HepG2 (cell line): ENCODE data around the gene C1QTNF9. TPM values are rescaled to one million over a fixed set of nuclear protein-coding genes. Genes with fewer than 3 reads are reported as not detected.

Experiments
- ATAC-seq: fragments of 200-7000 bp; cut with Tn5 transposase; 3 replicates; pipeline ENCODE4 v1.9.1; 2020; ENCODE audit warnings: mild to moderate bottlenecking, moderate library complexity
- BruUV-seq: library from RNA; stranded (reverse); fragments of 400-500 nt; replicated peaks from 2 replicates; lab custom pipeline; 2021; lab: Mats Ljungman, UMichigan
- CTCF ChIA-PET: fragments of 300-600 bp; formaldehyde crosslinking; extraction: SDS; loops from one replicate; lab custom pipeline; 2021; ENCODE audit warnings: low total read pairs, inconsistent platforms, low intra/inter-chr PET ratio; lab: Yijun Ruan, JAX
- POLR2A ChIA-PET: fragments of 350-600 bp; sonication (Branson Sonifier 250); formaldehyde crosslinking; loops from one replicate; lab custom pipeline; 2020; ENCODE audit warnings: antibody characterized with exemption, inconsistent platforms; lab: Yijun Ruan, JAX
- DNase-seq: peaks from one replicate; pipeline ENCODE4 v3.0.0-alpha.2; 2015; ENCODE audit warnings: low spot score
- FAIRE-seq: peaks from 3 replicates; lab custom pipeline; 2011; peaks lifted over from hg19 to GRCh38; lab: Jason Lieb, UNC
- H2AFZ ChIP-seq: one replicate; pipeline ENCODE4 v1.6.1; 2011; ENCODE audit warnings: low read length, inconsistent platforms
- H3K27ac ChIP-seq: fragments of 300-600 bp; 3 replicates; pipeline ENCODE4 v1.8.0; 2011; ENCODE audit warnings: mixed run types, mild to moderate bottlenecking, mixed read lengths, low read length, inconsistent platforms; ENCODE audit not compliant: insufficient read depth; ENCODE audit errors: extremely low read length
- H3K27me3 ChIP-seq, 2 experiments: fragments of 200-600 bp in 1 of 2; 2 replicates in 1 of 2; 3 replicates in 1 of 2; pipeline versions ENCODE4 v1.6.0 to v1.8.0; 2011; ENCODE audit warnings: low read length in 2 of 2, mild to moderate bottlenecking in 2 of 2, moderate library complexity in 2 of 2, inconsistent platforms in 1 of 2; ENCODE audit not compliant: insufficient read depth in 2 of 2, control insufficient read depth in 1 of 2
- H3K36me3 ChIP-seq, 2 experiments: fragments of 200-600 bp in 1 of 2; replicated peaks in 1 of 2; 2 replicates in 1 of 2; 3 replicates in 1 of 2; pipeline versions ENCODE4 v1.5.1 to v1.8.0; 2011; ENCODE audit warnings: low read length in 2 of 2, inconsistent platforms in 1 of 2; ENCODE audit not compliant: insufficient read depth in 2 of 2, control insufficient read depth in 1 of 2
- H3K4me1 ChIP-seq: 2 replicates; pipeline ENCODE4 v1.5.1; 2012; ENCODE audit warnings: low read length, inconsistent platforms; ENCODE audit not compliant: insufficient read depth
- H3K4me2 ChIP-seq: 2 replicates; pipeline ENCODE4 v1.6.0; 2011; ENCODE audit warnings: low read depth, low read length, inconsistent platforms
- H3K4me3 ChIP-seq, 3 experiments: fragments of 200-600 bp in 1 of 3; sonication (generic), shearing (Covaris generic) in 1 of 3; replicated peaks in 1 of 3; 2 replicates each; pipeline ENCODE4 v1.5.1; 2011 to 2016; ENCODE audit warnings: low read length in 3 of 3, inconsistent platforms in 2 of 3, low read depth in 2 of 3, mild to moderate bottlenecking in 2 of 3, control low read depth in 1 of 3, mixed read lengths in 1 of 3; ENCODE audit not compliant: insufficient read depth in 1 of 3
- H3K79me2 ChIP-seq: one replicate; pipeline ENCODE4 v1.6.1; 2011; ENCODE audit warnings: low read length, inconsistent platforms; ENCODE audit not compliant: insufficient read depth
- H3K9ac ChIP-seq: 2 replicates; pipeline ENCODE4 v1.6.0; 2011; ENCODE audit warnings: mild to moderate bottlenecking, low read depth, low read length, inconsistent platforms; ENCODE audit not compliant: insufficient read depth
- H3K9me3 ChIP-seq: 2 replicates; pipeline ENCODE4 v1.5.1; 2012; ENCODE audit warnings: mild to moderate bottlenecking, low read length
- H4K20me1 ChIP-seq: 2 replicates; pipeline ENCODE4 v1.6.0; 2011; ENCODE audit warnings: inconsistent platforms, mild to moderate bottlenecking, low read length, moderate library complexity; ENCODE audit not compliant: insufficient read depth
- NFKB2 ChIP-seq: sonication (generic); formaldehyde crosslinking; IDR thresholded peaks from 2 replicates; pipeline ENCODE4 v1.4.0; 2020; ENCODE audit warnings: missing genetic modification reagents, borderline replicate concordance
- POLR2AphosphoS5 ChIP-seq: IDR thresholded peaks from 2 replicates; pipeline ENCODE4 v1.6.1; 2012; ENCODE audit warnings: low read depth, low read length
- PRPF4 ChIP-seq: fragments of 200-400 bp; formaldehyde crosslinking; IDR thresholded peaks from 2 replicates; pipeline ENCODE4 v1.6.1; 2016; ENCODE audit warnings: low read length, low read depth; ENCODE audit not compliant: poor library complexity, severe bottlenecking
- ZNF383 ChIP-seq: sonication (generic); formaldehyde crosslinking; IDR thresholded peaks from 2 replicates; pipeline ENCODE4 v1.4.0; 2020; ENCODE audit warnings: missing genetic modification reagents, mild to moderate bottlenecking, borderline replicate concordance
- ZSCAN22 ChIP-seq: sonication (generic); formaldehyde crosslinking; IDR thresholded peaks from 2 replicates; pipeline ENCODE4 v1.4.0; 2020; ENCODE audit warnings: mild to moderate bottlenecking, missing genetic modification reagents
- ZSCAN9 ChIP-seq: IDR thresholded peaks from 2 replicates; pipeline ENCODE4 v1.6.1; 2016; ENCODE audit warnings: borderline replicate concordance
- WGBS: methylation state at CpG from one replicate; pipeline ENCODE4 v1.1.6; 2017; ENCODE audit warnings: low lambda C conversion rate; 5-methylcytosine and 5-hydroxymethylcytosine counted together
- in situ Hi-C: cut with HindIII; loops from 2 replicates; pipeline ENCODE4 v1.10.0; 2017; ENCODE audit warnings: low pct_unique_long_range_greater_than_20kb; ENCODE audit not compliant: extremely low pct_ligation_motif_present
- intact Hi-C: fragments of 100-400 bp; cut with micrococcal nuclease; formaldehyde crosslinking; loops from one replicate; pipeline ENCODE4 v1.10.0; 2022; ENCODE audit not compliant: unreplicated experiment
- polyA plus RNA-seq, 8 experiments: library from polyadenylated mRNA; depleted of rRNA in 3 of 8; stranded (reverse) in 7 of 8; unstranded in 1 of 8; fragments of >200 nt; fragmentation: Illumina TruSeq in 4 of 8; extraction: Trizol in 4 of 8; gene quantifications; 2 replicates each; pipeline versions ENCODE4 v1.2.1 to v1.2.3, GENCODE V29; 2011 to 2016; ENCODE audit warnings: low read depth in 4 of 8, missing spikeins in 1 of 8, mixed read lengths in 1 of 8; ENCODE audit not compliant: insufficient read depth in 1 of 8
- total RNA-seq, 5 experiments: library from RNA; depleted of rRNA; stranded (reverse); fragments of >200 nt; fragmentation: Illumina TruSeq; extraction: Trizol; gene quantifications; 2 replicates each; pipeline ENCODE4 v1.2.3, GENCODE V29; 2016; ENCODE audit warnings: low read depth in 1 of 5
- TF ChIP-seq, protein P1 (sequence below): sonication (generic); formaldehyde crosslinking; IDR thresholded peaks from 2 replicates; pipeline ENCODE4 v1.5.1; 2020; ENCODE audit warnings: missing genetic modification reagents, mild to moderate bottlenecking, borderline replicate concordance
- TF ChIP-seq, protein P2 (sequence below): sonication (generic); formaldehyde crosslinking; IDR thresholded peaks from 2 replicates; pipeline ENCODE4 v1.5.1; 2020; ENCODE audit warnings: missing genetic modification reagents, mild to moderate bottlenecking, borderline replicate concordance
- TF ChIP-seq, protein P3 (sequence below): sonication (generic); formaldehyde crosslinking; IDR thresholded peaks from 2 replicates; pipeline ENCODE4 v1.4.0; 2020; ENCODE audit warnings: missing genetic modification reagents

C1QTNF9 gene
- total and polyA plus RNA-seq, 2 of the 13 experiments (the other 11 are each of a cell fraction or from before 2014, with no cell fraction given) = not detected

DNA sequence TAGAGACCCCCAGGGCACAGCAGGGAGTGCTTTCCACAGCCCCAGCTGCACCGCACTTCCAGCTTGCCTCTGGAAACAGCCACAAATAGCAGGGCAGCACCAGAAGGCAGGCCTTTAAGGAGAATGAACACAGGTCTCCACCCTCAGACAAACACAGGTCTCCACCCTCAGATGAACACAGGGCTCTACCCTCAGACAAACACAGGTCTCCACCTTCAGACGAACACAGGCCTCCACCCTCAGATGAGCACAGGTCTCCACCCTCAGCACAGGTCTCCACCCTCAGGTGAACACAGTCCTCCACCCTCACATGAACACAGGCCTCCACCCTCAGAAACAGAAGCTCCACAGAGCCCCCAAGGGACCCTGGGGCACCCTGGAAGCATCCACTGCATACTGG lies 51.7 kb downstream of the C1QTNF9 start:
- POLR2A ChIA-PET = no interaction called here
- no peak for DNase-seq

DNA sequence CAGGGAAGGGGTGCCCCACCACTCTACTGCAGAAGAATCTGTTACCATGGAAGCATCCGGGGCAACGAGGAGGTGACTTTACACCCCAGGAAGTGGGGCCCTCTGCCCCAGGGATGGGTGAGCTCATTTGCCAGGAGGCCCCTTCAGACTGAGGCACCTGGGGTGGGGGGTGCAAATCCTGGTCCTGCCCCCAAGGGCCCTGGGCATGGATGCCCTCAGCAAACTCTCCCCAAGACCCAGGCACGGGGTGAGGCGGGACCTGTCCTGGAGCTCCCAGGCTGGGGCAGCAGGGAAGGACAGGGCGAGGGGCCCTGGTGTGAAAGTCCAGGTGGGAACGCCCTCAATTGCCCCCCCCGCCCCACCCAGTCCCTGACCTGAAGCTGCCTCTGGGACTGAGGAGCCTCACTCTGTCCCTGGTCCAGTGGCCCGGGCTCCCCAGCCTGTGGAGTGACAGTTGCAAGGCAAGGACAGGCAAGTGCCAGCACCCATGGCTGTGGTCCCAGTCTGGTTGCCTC lies 52.5 kb downstream of the C1QTNF9 start:
- intact Hi-C loops = no loop called here
- in situ Hi-C loops = no loop called here
- no peak overlapping the region for H3K27ac ChIP-seq
- no peak overlapping the region for H2AFZ ChIP-seq
- no TSS peak for BruUV-seq
- no peak for DNase-seq
- POLR2A ChIA-PET = no interaction called here
- no peaks in the 10 kb centered on the region for H4K20me1 ChIP-seq
- no peak for FAIRE-seq
- H3K36me3 ChIP-seq = no peaks in the 10 kb centered on the region
- no peak overlapping the region for H3K9ac ChIP-seq
- no peaks in the 10 kb centered on the region for H3K4me1 ChIP-seq
- WGBS = no CpG with 5 or more reads among the region's 8 CpGs
- ATAC-seq = no peak
- no peaks in the 10 kb centered on the region for H3K79me2 ChIP-seq
- no peak overlapping the region for H3K4me3 ChIP-seq
- peaks cover 0 to 7% of the 10 kb centered on the region in 2 experiments; a peak in 1 of 5 replicates for H3K27me3 ChIP-seq
- no peaks in the 10 kb centered on the region for H3K9me3 ChIP-seq
- CTCF ChIA-PET = no interaction called here
- TF ChIP-seq PRPF4 (no peak), ZNF383 (no peak), NFKB2 (no peak), POLR2AphosphoS5 (no peak)
- TF ChIP-seq, protein P1, sequence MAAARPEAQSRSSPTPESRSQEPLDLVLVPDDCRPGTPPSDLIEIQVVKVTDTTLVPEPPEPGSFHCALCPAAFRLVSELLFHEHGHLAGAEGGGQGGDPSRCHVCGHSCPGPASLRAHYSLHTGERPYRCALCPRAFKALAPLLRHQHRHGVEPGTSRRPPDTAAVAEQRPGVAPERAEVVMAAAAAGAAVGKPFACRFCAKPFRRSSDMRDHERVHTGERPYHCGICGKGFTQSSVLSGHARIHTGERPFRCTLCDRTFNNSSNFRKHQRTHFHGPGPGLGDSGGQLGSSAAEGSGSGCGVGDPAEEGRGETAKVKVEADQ (CRISPR knock-in tag) = no peak
- TF ChIP-seq, protein P2, sequence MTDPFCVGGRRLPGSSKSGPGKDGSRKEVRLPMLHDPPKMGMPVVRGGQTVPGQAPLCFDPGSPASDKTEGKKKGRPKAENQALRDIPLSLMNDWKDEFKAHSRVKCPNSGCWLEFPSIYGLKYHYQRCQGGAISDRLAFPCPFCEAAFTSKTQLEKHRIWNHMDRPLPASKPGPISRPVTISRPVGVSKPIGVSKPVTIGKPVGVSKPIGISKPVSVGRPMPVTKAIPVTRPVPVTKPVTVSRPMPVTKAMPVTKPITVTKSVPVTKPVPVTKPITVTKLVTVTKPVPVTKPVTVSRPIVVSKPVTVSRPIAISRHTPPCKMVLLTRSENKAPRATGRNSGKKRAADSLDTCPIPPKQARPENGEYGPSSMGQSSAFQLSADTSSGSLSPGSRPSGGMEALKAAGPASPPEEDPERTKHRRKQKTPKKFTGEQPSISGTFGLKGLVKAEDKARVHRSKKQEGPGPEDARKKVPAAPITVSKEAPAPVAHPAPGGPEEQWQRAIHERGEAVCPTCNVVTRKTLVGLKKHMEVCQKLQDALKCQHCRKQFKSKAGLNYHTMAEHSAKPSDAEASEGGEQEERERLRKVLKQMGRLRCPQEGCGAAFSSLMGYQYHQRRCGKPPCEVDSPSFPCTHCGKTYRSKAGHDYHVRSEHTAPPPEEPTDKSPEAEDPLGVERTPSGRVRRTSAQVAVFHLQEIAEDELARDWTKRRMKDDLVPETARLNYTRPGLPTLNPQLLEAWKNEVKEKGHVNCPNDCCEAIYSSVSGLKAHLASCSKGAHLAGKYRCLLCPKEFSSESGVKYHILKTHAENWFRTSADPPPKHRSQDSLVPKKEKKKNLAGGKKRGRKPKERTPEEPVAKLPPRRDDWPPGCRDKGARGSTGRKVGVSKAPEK = no peak
- TF ChIP-seq, protein P3, sequence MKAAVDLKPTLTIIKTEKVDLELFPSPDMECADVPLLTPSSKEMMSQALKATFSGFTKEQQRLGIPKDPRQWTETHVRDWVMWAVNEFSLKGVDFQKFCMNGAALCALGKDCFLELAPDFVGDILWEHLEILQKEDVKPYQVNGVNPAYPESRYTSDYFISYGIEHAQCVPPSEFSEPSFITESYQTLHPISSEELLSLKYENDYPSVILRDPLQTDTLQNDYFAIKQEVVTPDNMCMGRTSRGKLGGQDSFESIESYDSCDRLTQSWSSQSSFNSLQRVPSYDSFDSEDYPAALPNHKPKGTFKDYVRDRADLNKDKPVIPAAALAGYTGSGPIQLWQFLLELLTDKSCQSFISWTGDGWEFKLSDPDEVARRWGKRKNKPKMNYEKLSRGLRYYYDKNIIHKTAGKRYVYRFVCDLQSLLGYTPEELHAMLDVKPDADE (CRISPR knock-in tag) = no peak
- no peak overlapping the region for H3K4me2 ChIP-seq

More for the DNA sequence above, 51.7 kb downstream of the C1QTNF9 start:
- Histone ChIP-seq H3K9me3 (no peaks in the 10 kb centered on the region), H3K9ac (no peak overlapping the region), H3K4me2 (no peak overlapping the region), H2AFZ (no peak overlapping the region), H3K4me1 (no peaks in the 10 kb centered on the region), H4K20me1 (no peaks in the 10 kb centered on the region), H3K27ac (no peak overlapping the region), H3K27me3 (peaks cover 0 to 7% of the 10 kb centered on the region in 2 experiments; a peak in 1 of 5 replicates), H3K79me2 (no peaks in the 10 kb centered on the region), H3K4me3 (no peak overlapping the region), H3K36me3 (no peaks in the 10 kb centered on the region)
- TF ChIP-seq ZSCAN9 (CRISPR knock-in tag) (no peak), ZSCAN22 (CRISPR knock-in tag) (peak; percentile 75; the same call in 1 of the 2 replicates)
- in situ Hi-C loops = no loop called here
- FAIRE-seq = no peak
- BruUV-seq = no TSS peak
- no CpG with 5 or more reads among the region's 2 CpGs for WGBS
- intact Hi-C loops = no loop called here
- ATAC-seq = no peak
- CTCF ChIA-PET = no interaction called here
